Measurements from ENCODE around the gene DRAXIN. TPM values are rescaled to one million over a fixed set of nuclear protein-coding genes. Genes with fewer than 3 reads are reported as not detected.

The DRAXIN gene
- total RNA-seq, 1 donor from 2014 or later, result 0.07 TPM

DNA sequence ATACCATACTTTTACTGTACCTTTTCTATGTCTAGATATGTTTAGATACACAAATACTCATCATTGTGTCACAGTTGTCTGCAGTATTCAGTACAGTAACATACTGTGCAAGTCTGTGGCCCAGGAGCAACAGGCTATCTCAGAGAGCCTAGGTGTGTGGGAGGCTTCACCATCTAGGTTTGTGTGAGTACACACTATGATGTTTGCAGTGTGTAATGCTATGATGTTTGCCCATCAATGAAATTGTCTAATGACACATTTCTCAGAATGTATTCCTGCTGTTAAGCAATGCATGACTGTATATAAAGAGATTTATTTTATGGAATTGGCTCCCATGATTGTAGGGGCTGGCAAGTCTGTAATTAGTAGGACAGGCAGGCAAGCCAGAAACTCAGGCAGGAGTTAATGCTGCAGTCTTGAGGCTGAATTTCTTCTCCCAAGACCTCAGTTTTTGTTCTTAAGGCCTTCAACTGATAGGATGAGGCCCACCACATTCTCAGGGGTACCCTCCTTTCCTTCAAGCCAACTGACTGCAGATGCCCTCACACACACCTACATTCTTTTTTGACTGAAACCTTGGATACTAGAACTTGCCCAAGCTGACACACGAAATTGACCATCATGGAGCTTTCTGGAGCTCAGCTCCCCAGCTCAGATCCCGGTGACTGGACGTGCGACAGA, 36.8 kb downstream of the DRAXIN start:
- H3K4me1 Mint-ChIP-seq (ENCODE audit: low read depth), result peaks cover 35% of the 10 kb centered on the region
- no peak overlapping the region for H3K27ac Mint-ChIP-seq
- intact Hi-C loops (cut with micrococcal nuclease), result no loop called here
- H3K9me3 Mint-ChIP-seq, result no peaks in the 10 kb centered on the region
- H3K36me3 Mint-ChIP-seq (ENCODE audit: low read depth), result no peaks in the 10 kb centered on the region
- no peak overlapping the region for H3K4me3 Mint-ChIP-seq (ENCODE audit: low read depth)
- no peak for DNase-seq (ENCODE audit: low spot score)
- no peaks in the 10 kb centered on the region for H3K27me3 Mint-ChIP-seq (ENCODE audit: low read depth)

DNA sequence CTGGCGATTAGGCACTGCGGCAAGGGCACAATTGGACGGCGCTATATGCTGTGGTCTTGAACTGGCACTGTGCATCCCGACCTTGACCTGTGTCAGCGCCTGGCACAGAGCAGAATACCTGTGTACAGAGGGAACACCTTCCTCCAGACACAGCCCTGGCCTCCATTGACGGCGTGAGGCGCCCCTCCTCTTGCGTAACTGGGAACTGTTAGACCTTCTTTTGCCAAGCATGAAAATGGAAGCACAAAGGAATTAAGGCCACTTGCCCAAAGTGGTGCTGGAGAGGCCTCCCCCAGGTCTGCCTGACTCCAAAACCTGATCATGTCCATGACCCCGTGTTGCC, 37.6 kb downstream of the DRAXIN start:
- Mint-ChIP-seq H3K4me1 (ENCODE audit: low read depth) (peaks cover 36% of the 10 kb centered on the region), H3K9me3 (no peaks in the 10 kb centered on the region), H3K27ac (no peak overlapping the region), H3K4me3 (ENCODE audit: low read depth) (no peak overlapping the region), H3K27me3 (ENCODE audit: low read depth) (no peaks in the 10 kb centered on the region), H3K36me3 (ENCODE audit: low read depth) (no peaks in the 10 kb centered on the region)
- intact Hi-C loops (cut with micrococcal nuclease), result no loop called here
- DNase-seq (ENCODE audit: low spot score), result no peak

DNA sequence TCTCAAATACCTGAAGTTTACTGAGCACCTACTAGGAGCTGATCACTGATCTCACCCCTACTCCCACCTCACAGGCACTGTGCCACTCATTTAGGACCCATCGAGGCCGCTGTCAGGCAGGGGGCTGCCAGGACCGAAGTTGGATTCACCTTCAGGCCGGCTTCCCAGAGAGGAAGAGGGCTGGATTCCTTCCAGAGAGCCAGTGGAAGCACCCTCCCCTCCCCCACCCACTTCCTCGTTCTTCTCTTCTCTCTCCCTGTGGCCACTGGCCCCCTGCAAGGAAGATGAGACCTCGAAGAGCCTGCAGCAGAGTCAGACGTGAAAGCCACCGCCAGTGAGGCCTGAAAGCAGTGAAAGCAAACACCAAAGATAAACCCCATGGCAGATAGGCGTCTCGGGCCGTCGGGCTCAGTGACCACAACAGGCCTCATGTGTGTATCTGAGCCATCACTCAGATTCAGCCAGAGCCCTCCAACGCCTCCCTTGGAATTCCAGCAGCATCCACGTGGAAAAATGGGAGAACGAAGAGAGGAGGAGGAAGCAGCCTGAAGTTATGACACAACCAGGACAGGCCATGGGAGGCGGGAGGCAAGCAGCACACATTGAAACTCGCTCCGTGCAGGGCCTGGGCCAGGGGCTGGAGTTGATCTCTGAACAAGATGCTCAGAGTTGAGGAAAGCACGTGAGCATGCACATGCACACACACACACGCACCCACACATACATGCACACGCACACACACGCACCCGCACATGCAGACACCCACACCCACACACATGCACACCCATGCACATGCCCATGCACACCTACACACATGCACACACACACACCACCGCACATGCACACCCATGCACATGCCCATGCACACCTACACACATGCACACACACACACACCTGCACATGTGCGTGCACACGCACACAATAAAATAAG, 38.3 kb downstream of the DRAXIN start:
- DNase-seq (ENCODE audit: low spot score), result no peak
- Mint-ChIP-seq H3K4me1 (ENCODE audit: low read depth) (peaks cover 36% of the 10 kb centered on the region), H3K4me3 (ENCODE audit: low read depth) (peak overlapping the region; percentile 55), H3K27me3 (ENCODE audit: low read depth) (no peaks in the 10 kb centered on the region), H3K36me3 (ENCODE audit: low read depth) (no peaks in the 10 kb centered on the region), H3K27ac (no peak overlapping the region), H3K9me3 (no peaks in the 10 kb centered on the region)
- intact Hi-C loops (cut with micrococcal nuclease), result no loop called here

DNA sequence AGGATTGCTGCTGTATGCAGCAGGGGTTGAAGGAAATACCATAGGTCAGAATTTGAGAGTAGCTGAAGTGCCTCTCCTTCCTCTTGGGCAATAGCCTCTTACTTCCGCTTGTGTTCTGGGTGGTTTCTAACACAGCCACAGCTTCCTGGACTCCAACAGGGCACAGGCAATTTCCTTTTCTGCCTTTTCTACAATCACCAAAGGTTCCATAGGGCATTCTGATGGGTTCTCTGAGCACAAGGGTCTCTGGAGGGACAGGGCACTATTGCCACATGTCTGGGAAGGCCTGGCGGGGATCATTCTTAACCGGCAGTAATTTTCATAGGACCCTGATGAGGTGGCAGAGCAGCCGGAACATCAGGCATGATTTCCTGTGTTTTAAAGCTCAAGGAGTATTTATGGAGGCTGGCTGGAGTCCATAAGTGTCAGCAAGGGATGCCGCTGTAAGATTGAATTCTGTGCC, 39.0 kb downstream of the DRAXIN start:
- peaks cover 1% of the 10 kb centered on the region for H3K27me3 Mint-ChIP-seq (ENCODE audit: low read depth)
- H3K4me3 Mint-ChIP-seq (ENCODE audit: low read depth), result peak overlapping the region; percentile 55
- DNase-seq (ENCODE audit: low spot score), result peak; percentile 47
- H3K27ac Mint-ChIP-seq, result peak overlapping the region; percentile 50
- intact Hi-C loops (cut with micrococcal nuclease), result no loop called here
- H3K4me1 Mint-ChIP-seq (ENCODE audit: low read depth), result peaks cover 35% of the 10 kb centered on the region
- H3K36me3 Mint-ChIP-seq (ENCODE audit: low read depth), result no peaks in the 10 kb centered on the region
- H3K9me3 Mint-ChIP-seq, result no peaks in the 10 kb centered on the region

DNA sequence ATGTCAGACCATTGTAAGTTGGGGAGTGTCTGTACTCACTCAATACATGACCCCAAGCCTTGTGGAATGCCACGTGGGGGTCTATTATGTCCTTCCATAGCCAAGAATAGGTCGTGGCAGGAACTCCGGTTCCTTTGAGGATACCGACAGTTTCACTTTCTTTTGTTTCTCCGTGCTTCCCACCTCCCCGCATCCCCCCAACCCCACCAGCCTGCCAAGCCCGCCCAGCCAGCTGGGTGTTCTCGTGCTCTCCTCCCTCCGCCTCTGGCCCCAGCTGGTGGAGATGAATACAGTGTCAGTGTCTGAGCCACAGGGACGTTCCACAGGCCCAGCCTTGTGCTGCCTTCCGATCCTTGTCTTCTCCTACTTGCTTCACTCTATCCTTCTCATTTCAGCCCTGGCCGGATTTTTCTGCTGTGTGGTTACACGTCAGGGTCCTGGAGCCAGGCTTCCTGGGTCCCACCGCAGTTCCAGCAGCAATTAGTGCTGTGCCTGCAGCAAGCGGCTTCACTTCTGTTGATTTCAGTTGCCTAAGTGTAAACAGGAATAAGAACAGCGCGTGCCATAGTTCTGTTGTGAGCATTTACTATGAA, 40.3 kb downstream of the DRAXIN start:
- no peak for DNase-seq (ENCODE audit: low spot score)
- Mint-ChIP-seq H3K9me3 (no peaks in the 10 kb centered on the region), H3K4me1 (ENCODE audit: low read depth) (peaks cover 37% of the 10 kb centered on the region), H3K27me3 (ENCODE audit: low read depth) (peaks cover 1% of the 10 kb centered on the region), H3K4me3 (ENCODE audit: low read depth) (peak overlapping the region; percentile 62), H3K36me3 (ENCODE audit: low read depth) (no peaks in the 10 kb centered on the region), H3K27ac (peak overlapping the region; percentile 51)
- intact Hi-C loops (cut with micrococcal nuclease), result no loop called here

DNA sequence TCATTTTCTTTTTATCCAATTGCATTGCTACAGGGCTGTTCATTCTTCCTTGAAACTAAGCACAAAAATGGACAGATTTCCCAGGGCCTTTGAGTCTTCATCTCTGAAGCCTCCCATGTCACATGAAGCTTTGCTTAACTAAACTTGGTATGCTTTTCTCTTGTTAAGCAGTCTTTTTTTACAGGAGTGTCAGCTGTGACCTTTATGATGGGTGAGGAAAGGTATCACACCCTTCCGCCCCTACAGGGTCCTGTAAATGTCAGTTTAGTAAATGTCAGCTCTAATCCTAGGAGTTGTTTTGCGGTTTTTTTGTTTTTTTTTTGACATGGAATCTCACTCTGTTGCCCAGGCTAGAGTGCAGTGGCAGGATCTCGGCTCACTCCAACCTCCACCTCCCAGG, 41.8 kb downstream of the DRAXIN start:
- H3K9me3 Mint-ChIP-seq, result no peaks in the 10 kb centered on the region
- H3K27me3 Mint-ChIP-seq (ENCODE audit: low read depth), result peaks cover 3% of the 10 kb centered on the region
- H3K4me3 Mint-ChIP-seq (ENCODE audit: low read depth), result no peak overlapping the region
- H3K4me1 Mint-ChIP-seq (ENCODE audit: low read depth), result peaks cover 43% of the 10 kb centered on the region
- no peak for DNase-seq (ENCODE audit: low spot score)
- intact Hi-C loops (cut with micrococcal nuclease), result no loop called here
- H3K36me3 Mint-ChIP-seq (ENCODE audit: low read depth), result no peaks in the 10 kb centered on the region
- no peak overlapping the region for H3K27ac Mint-ChIP-seq

DNA sequence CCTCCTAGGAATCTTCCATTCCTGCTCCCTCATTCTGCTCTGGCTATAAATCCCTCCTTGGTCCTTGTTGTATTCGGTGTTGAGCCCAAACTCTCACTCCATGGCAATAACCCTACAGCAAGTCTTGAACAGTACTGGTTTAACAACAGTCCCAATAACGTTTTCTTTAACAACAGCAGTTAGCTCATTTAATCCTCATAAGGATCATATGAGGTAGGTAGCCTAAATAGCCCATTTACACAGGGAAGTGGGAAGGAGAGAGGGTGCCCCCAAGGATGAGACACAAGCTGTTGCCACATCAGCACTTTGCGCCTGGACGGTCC, 44.0 kb downstream of the DRAXIN start:
- H3K4me3 Mint-ChIP-seq (ENCODE audit: low read depth), result peak overlapping the region; percentile 96
- H3K9me3 Mint-ChIP-seq, result no peaks in the 10 kb centered on the region
- DNase-seq (ENCODE audit: low spot score), result no peak
- H3K27ac Mint-ChIP-seq, result no peak overlapping the region
- H3K4me1 Mint-ChIP-seq (ENCODE audit: low read depth), result peaks cover 41% of the 10 kb centered on the region
- H3K27me3 Mint-ChIP-seq (ENCODE audit: low read depth), result peaks cover 6% of the 10 kb centered on the region
- no peaks in the 10 kb centered on the region for H3K36me3 Mint-ChIP-seq (ENCODE audit: low read depth)
- intact Hi-C loops (cut with micrococcal nuclease), result loop anchor here (5.0 kb wide), 1 partner anchor 53 kb away; the partner anchor contains the start of gene MAD2L2

DNA sequence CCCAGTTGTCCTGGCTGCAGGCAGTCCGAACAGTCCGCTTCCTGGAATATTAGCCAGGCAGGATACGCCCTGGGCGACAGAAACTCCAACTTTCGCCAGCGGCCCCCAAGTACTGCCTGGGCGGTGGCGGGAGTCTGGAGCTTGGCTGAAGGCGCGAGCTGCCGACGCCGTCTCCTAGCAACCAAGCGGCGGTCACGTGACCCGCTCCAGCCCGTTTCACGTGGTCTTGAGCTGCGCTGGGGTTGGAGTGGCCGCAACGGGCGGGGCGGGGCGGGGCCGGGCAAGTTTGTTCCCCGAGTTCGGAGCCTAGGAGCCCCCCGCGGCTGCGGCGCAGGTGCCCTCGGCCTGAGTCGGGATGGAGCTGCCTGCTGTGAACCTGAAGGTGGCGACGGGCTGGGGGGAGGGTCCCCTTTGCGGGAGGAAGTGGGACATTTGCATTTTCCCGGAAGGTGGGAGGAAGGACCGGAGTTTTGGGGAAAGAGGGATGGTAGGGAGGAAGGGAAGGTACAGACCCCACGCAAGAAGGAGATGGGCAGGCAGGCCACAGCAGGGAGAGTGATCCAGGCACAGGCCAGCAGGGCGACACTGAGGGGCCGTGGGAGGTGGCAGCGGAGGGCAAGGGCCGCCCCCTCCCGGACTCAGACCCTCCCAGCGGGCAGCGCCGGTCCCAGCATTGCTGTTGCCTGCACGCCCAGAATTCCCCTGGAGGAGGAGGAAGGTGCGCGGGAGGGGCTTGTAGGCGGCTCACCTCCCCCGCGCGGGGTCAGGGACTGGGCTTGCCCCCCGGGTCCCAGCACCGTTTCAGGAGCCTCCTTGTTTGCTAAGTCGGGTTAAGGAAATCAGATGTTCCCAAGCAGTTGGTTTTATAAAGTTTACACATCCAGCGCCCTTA, 44.6 kb downstream of the DRAXIN start, which contains the start of gene AGTRAP:
TSS of gene AGTRAP (plus strand) at position 283 of the 892 bp plus-strand sequence. CDS start at position 356, 73 bp downstream.
- H3K27me3 Mint-ChIP-seq (ENCODE audit: low read depth), result peaks cover 6% of the 10 kb centered on the region
- peak within 1 kb of the TSS; percentile 96 for H3K4me3 Mint-ChIP-seq (ENCODE audit: low read depth)
- H3K27ac Mint-ChIP-seq, result peak within 1 kb of the TSS; percentile 75
- DNase-seq (ENCODE audit: low spot score), result peak; percentile 83
- intact Hi-C loops (cut with micrococcal nuclease), result loop anchor here (5.0 kb wide), 1 partner anchor 54 kb away; the partner anchor contains the start of gene MAD2L2
- no peaks in the 10 kb centered on the region for H3K9me3 Mint-ChIP-seq
- peaks cover 45% of the 10 kb centered on the region for H3K4me1 Mint-ChIP-seq (ENCODE audit: low read depth)
- H3K36me3 Mint-ChIP-seq (ENCODE audit: low read depth), result peaks cover 2% of the 10 kb centered on the region

DNA sequence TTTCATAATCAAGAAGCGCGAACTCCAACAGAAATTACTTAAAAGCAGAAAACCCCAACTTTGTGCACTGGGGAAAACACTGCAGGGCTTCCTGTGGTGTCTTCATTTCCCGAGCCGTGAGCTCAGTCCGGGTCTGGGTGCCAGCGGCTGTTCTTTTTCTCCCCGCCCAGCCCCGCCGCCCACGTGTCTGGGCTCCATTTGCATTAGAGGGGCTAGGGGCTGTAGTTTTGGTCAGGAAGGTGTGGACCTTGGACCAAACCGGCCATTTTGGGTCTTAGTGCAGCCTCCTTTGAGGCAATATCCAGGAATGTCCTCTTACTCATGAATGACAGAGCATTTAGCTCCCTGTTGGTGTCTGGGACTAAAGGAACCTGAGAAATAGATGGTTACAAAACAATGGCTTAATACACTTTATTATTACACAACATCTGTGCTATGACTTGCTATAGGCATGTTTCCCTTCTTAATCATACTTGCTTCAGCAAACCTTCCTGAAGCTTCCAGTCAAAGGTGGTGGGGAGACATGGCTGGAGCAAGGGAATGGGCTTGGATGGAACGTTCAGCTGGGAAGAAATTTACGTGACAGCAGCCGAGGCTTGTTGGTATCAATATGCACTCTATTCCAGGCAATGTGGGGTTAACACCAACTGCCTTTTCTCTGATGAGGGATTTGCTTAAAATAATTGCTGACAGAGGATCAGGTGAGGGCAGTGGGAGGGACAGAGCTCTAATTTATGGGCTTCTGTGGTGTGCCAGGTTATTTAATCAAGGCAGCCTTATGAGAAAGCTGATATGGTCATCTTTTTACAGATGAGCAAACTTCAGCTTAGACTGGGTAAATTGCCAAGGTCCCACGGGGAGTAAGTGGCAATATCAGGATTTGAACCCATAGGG, 45.5 kb downstream of the DRAXIN start:
- DNase-seq (ENCODE audit: low spot score), result peak; percentile 33
- H3K27ac Mint-ChIP-seq, result no peak overlapping the region
- H3K4me3 Mint-ChIP-seq (ENCODE audit: low read depth), result peak overlapping the region; percentile 96
- intact Hi-C loops (cut with micrococcal nuclease), result loop anchor here (5.0 kb wide), 1 partner anchor 55 kb away; the partner anchor contains the start of gene MAD2L2
- peaks cover 2% of the 10 kb centered on the region for H3K36me3 Mint-ChIP-seq (ENCODE audit: low read depth)
- H3K27me3 Mint-ChIP-seq (ENCODE audit: low read depth), result peaks cover 6% of the 10 kb centered on the region
- H3K4me1 Mint-ChIP-seq (ENCODE audit: low read depth), result peaks cover 47% of the 10 kb centered on the region
- no peaks in the 10 kb centered on the region for H3K9me3 Mint-ChIP-seq

DNA sequence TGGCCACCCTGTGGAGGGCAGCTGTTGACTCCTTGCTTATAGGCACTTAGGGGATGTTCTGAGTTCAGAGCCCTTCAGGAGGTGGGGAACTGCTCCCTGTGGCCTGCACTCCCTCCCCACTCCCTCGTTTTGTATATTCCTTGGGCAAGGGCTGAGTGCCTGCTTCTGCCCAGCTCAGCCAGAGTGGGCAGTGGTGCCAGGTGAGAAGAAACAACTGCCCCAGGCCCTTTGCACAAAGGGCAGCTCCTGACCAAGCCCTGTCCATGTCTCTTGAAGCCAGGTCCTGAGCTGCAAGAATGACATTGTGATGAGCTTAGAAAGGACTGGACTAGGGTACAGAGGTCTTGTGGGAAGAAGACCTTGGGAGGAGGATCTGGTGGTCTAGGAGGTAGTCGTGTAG, 46.6 kb downstream of the DRAXIN start:
- H3K27ac Mint-ChIP-seq, result no peak overlapping the region
- no peaks in the 10 kb centered on the region for H3K9me3 Mint-ChIP-seq
- H3K36me3 Mint-ChIP-seq (ENCODE audit: low read depth), result peaks cover 2% of the 10 kb centered on the region
- H3K4me1 Mint-ChIP-seq (ENCODE audit: low read depth), result peaks cover 51% of the 10 kb centered on the region
- intact Hi-C loops (cut with micrococcal nuclease), result loop anchor here (5.0 kb wide), 1 partner anchor 56 kb away; the partner anchor contains the start of gene MAD2L2
- H3K27me3 Mint-ChIP-seq (ENCODE audit: low read depth), result peaks cover 10% of the 10 kb centered on the region
- H3K4me3 Mint-ChIP-seq (ENCODE audit: low read depth), result no peak overlapping the region
- no peak for DNase-seq (ENCODE audit: low spot score)

DNA sequence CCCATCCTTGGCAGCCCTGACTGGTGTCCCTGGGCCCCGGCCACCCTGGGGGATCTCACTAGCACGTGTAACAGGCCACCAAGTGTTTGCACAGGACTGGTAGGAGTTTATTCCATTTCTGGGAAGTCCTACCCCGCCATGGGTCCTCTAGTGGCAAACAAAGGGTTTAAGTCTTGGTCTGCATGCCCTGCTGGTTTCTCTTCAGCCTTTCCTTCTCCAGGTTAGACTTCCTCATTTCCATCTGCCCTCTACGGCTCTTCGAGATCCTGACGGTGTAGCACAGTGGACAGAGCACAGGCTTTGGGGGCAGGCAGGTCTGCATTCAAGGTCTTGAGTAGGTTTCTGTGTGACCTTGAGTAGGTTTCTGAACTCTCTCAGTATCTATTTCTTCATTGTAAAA, 47.3 kb downstream of the DRAXIN start:
- no peaks in the 10 kb centered on the region for H3K9me3 Mint-ChIP-seq
- intact Hi-C loops (cut with micrococcal nuclease), result loop anchor here (5.0 kb wide), 1 partner anchor 56 kb away; the partner anchor contains the start of gene MAD2L2
- no peak overlapping the region for H3K27ac Mint-ChIP-seq
- H3K4me3 Mint-ChIP-seq (ENCODE audit: low read depth), result no peak overlapping the region
- no peak for DNase-seq (ENCODE audit: low spot score)
- H3K27me3 Mint-ChIP-seq (ENCODE audit: low read depth), result peaks cover 10% of the 10 kb centered on the region
- H3K4me1 Mint-ChIP-seq (ENCODE audit: low read depth), result peaks cover 48% of the 10 kb centered on the region
- H3K36me3 Mint-ChIP-seq (ENCODE audit: low read depth), result peaks cover 2% of the 10 kb centered on the region

All from activated T-helper 2 cell treated with anti-CD3 and anti-CD28 coated beads, Interferon-gamma antibody, Interleukin-2, Interleukin-4, amounts not matched to agents 10 μg/mL and 5 μg/mL and 100 μg/mL, durations not matched to agents 14 hours and 24 hours and 36 hours (primary cell).